NCI-H2227 treated with DMSO at 0.1 percent for 48 hours (cell line): Measurements from ENCODE around the gene FEN1.

Source experiments
- DNase-seq: peaks from one replicate; lab custom pipeline; 2025; lab: John Stamatoyannopoulos, UW

The FEN1 gene

GRCh38 chr11:61775606-61776554 is 16.8 kb upstream of the FEN1 start:
- DNase-seq: no peak

- DNase-seq: no peak
These were observed 16.1 kb upstream of the FEN1 start for GRCh38 chr11:61776561-61777075.

GRCh38 chr11:61777234-61778090 is 15.2 kb upstream of the FEN1 start:
- DNase-seq: no peak

GRCh38 chr11:61778357-61778886 is 14.3 kb upstream of the FEN1 start:
- DNase-seq: no peak

GRCh38 chr11:61778920-61779650 is 13.6 kb upstream of the FEN1 start:
- DNase-seq: no peak

- DNase-seq: no peak
These were observed 12.8 kb upstream of the FEN1 start for GRCh38 chr11:61779666-61780525.

- no peak for DNase-seq
These were observed 12.0 kb upstream of the FEN1 start for GRCh38 chr11:61780581-61781162.

GRCh38 chr11:61781585-61781984 is 11.1 kb upstream of the FEN1 start:
- no peak for DNase-seq

GRCh38 chr11:61782299-61782698 is 10.4 kb upstream of the FEN1 start:
- no peak for DNase-seq

GRCh38 chr11:61782841-61783240 is 9.9 kb upstream of the FEN1 start:
- no peak for DNase-seq

- no peak for DNase-seq
These were observed 8.8 kb upstream of the FEN1 start for GRCh38 chr11:61783717-61784505.

GRCh38 chr11:61784506-61784805 is 8.3 kb upstream of the FEN1 start:
- no peak for DNase-seq

- no peak for DNase-seq
These were observed 6.8 kb upstream of the FEN1 start for GRCh38 chr11:61785837-61786402.

GRCh38 chr11:61787928-61788491 is 4.7 kb upstream of the FEN1 start:
- DNase-seq: peak; percentile 10

- peak; percentile 92 for DNase-seq
These were observed 888 bp upstream of the FEN1 start for GRCh38 chr11:61791737-61792309.

GRCh38 chr11:61793083-61793828 is 545 bp downstream of the FEN1 start:
- DNase-seq: peak; percentile 55

- DNase-seq: no peak
These were observed 1.1 kb downstream of the FEN1 start for GRCh38 chr11:61793829-61794204.

GRCh38 chr11:61794579-61794978 is 1.9 kb downstream of the FEN1 start:
- no peak for DNase-seq
